Osteoblast (primary cell): ENCODE results near the gene ADGRA3. TPM values are rescaled to one million over a fixed set of nuclear protein-coding genes. Genes with fewer than 3 reads are reported as not detected.

ENCODE experiments used
- DNase-seq: peaks from one replicate; pipeline ENCODE4 v3.0.0; 2011; ENCODE audit warnings: low spot score, mixed read lengths; ENCODE audit not compliant: insufficient read length; ENCODE audit errors: missing footprints
- H2AFZ ChIP-seq: 2 replicates; pipeline ENCODE4 v1.6.0; 2011; ENCODE audit warnings: mild to moderate bottlenecking, low read length
- H3K27ac ChIP-seq: 2 replicates; pipeline ENCODE4 v1.5.1; 2011; ENCODE audit warnings: mild to moderate bottlenecking, low read depth, low read length, moderate library complexity
- H3K27me3 ChIP-seq: 2 replicates; pipeline ENCODE4 v1.6.0; 2012; ENCODE audit warnings: mild to moderate bottlenecking, control low read depth, inconsistent platforms, low read length, moderate library complexity; ENCODE audit not compliant: insufficient read depth
- H3K36me3 ChIP-seq: 2 replicates; pipeline ENCODE4 v1.5.1; 2011; ENCODE audit warnings: mild to moderate bottlenecking, low read length, control low read depth, moderate library complexity; ENCODE audit not compliant: insufficient read depth
- H3K4me1 ChIP-seq: 2 replicates; pipeline ENCODE4 v1.5.1; 2011; ENCODE audit warnings: mild to moderate bottlenecking, low read length, control low read depth, moderate library complexity; ENCODE audit not compliant: insufficient read depth
- H3K4me2 ChIP-seq: 2 replicates; pipeline ENCODE4 v1.6.0; 2011; ENCODE audit warnings: mild to moderate bottlenecking, low read length; ENCODE audit not compliant: insufficient read depth
- H3K4me3 ChIP-seq: fragments of 200-600 bp; sonication (generic); 3 replicates; pipeline ENCODE4 v1.5.1; 2012; ENCODE audit warnings: mild to moderate bottlenecking, low read length, inconsistent platforms; ENCODE audit not compliant: insufficient read depth
- H3K79me2 ChIP-seq: 2 replicates; pipeline ENCODE4 v1.6.0; 2012; ENCODE audit warnings: mild to moderate bottlenecking, low read length, control low read depth, inconsistent platforms; ENCODE audit not compliant: insufficient read depth
- H3K9me3 ChIP-seq: 2 replicates; pipeline ENCODE4 v1.5.1; 2011; ENCODE audit warnings: low read depth, low read length, control low read depth
- H4K20me1 ChIP-seq: 2 replicates; pipeline ENCODE4 v1.6.0; 2012; ENCODE audit warnings: mild to moderate bottlenecking, low read length, control low read depth; ENCODE audit not compliant: insufficient read depth
- total RNA-seq: library from RNA; depleted of rRNA; stranded (reverse); fragments of >200 nt; gene quantifications from 2 replicates; pipeline ENCODE4 v1.2.3, GENCODE V29; 2012
- TF ChIP-seq, protein P1 (sequence below): IDR thresholded peaks from 2 replicates; pipeline ENCODE4 v1.5.1; 2011; ENCODE audit warnings: mild to moderate bottlenecking, low read depth, low read length, moderate library complexity; ENCODE audit errors: extremely low read depth

The ADGRA3 gene
- total RNA-seq, 1 donor: 25.3 TPM

DNA sequence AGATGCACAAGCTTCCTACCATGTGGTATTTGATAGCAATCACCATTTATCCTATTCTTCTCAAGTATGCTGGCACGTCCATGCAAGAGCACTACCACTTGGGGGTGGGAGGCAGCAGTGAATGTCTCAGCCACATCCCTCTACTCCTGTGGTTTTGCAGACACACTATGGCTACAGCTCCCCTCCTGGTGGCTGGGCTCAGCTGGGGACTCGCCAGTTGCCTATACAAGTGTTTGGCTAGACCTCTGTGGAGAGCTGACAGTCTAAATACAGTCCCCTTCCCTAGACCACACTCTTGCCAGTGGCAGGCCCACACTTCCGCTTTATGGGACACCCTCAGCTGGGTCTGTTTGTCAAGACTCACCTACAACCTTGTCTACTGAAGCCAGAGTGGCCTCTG lies 53.2 kb downstream of the ADGRA3 start:
- no peak overlapping the region for H3K4me3 ChIP-seq
- H3K27ac ChIP-seq: no peak overlapping the region
- H4K20me1 ChIP-seq: no peaks in the 10 kb centered on the region
- TF ChIP-seq, protein P1, sequence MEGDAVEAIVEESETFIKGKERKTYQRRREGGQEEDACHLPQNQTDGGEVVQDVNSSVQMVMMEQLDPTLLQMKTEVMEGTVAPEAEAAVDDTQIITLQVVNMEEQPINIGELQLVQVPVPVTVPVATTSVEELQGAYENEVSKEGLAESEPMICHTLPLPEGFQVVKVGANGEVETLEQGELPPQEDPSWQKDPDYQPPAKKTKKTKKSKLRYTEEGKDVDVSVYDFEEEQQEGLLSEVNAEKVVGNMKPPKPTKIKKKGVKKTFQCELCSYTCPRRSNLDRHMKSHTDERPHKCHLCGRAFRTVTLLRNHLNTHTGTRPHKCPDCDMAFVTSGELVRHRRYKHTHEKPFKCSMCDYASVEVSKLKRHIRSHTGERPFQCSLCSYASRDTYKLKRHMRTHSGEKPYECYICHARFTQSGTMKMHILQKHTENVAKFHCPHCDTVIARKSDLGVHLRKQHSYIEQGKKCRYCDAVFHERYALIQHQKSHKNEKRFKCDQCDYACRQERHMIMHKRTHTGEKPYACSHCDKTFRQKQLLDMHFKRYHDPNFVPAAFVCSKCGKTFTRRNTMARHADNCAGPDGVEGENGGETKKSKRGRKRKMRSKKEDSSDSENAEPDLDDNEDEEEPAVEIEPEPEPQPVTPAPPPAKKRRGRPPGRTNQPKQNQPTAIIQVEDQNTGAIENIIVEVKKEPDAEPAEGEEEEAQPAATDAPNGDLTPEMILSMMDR: no peak
- H3K27me3 ChIP-seq: no peaks in the 10 kb centered on the region
- no peaks in the 10 kb centered on the region for H3K4me1 ChIP-seq
- peak; percentile 11 for DNase-seq
- H2AFZ ChIP-seq: no peak overlapping the region
- H3K9me3 ChIP-seq: no peaks in the 10 kb centered on the region
- no peaks in the 10 kb centered on the region for H3K79me2 ChIP-seq
- no peak overlapping the region for H3K4me2 ChIP-seq
- H3K36me3 ChIP-seq: no peaks in the 10 kb centered on the region

DNA sequence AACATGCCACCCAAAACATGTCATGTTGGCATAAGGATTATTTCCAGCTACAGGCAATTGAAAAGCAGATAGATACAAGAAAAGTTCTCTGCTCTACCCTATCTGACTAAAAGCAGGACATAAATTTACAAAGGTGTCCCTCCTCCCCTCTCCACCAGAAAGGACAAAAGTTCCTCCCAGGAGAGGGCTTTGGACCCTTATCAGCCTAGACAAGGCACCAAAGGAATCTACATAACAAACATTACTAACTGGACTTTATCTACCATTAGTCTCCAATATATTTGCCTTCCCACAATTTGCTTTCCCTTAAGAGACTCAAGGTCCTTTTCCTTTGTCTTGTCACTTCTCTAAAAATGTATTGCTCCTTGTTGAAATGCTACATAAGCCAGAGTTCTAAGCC lies 55.6 kb downstream of the ADGRA3 start:
- H3K9me3 ChIP-seq: no peaks in the 10 kb centered on the region
- no peaks in the 10 kb centered on the region for H3K4me1 ChIP-seq
- no peak overlapping the region for H2AFZ ChIP-seq
- no peaks in the 10 kb centered on the region for H4K20me1 ChIP-seq
- no peak overlapping the region for H3K4me2 ChIP-seq
- H3K27me3 ChIP-seq: no peaks in the 10 kb centered on the region
- no peaks in the 10 kb centered on the region for H3K79me2 ChIP-seq
- DNase-seq: no peak
- no peak overlapping the region for H3K27ac ChIP-seq
- TF ChIP-seq, protein P1: no peak
- no peaks in the 10 kb centered on the region for H3K36me3 ChIP-seq
- no peak overlapping the region for H3K4me3 ChIP-seq

DNA sequence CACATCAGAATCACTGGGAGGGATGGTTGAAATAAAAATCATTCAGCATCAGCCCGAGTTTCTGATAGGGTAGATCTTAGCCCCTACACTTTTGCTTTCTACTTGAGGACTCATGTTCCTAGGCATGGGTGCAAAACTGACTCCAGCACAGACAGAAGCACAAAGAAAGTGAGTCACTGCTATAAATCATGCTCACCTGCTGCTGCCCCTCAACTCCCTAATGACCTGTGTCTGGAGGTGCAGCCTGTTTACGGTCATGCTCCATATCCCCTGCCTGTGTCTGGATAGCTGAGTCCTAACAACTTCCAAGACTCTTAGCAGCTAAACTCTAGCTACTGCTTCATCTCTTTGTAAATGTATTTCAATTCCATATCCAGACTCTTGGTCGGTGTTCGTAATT lies 57.8 kb downstream of the ADGRA3 start:
- Histone ChIP-seq H2AFZ (no peak overlapping the region), H3K9me3 (no peaks in the 10 kb centered on the region), H3K27me3 (no peaks in the 10 kb centered on the region), H3K27ac (no peak overlapping the region), H3K36me3 (no peaks in the 10 kb centered on the region), H4K20me1 (no peaks in the 10 kb centered on the region), H3K4me3 (no peak overlapping the region), H3K4me2 (no peak overlapping the region), H3K4me1 (no peaks in the 10 kb centered on the region), H3K79me2 (no peaks in the 10 kb centered on the region)
- no peak for DNase-seq
- TF ChIP-seq, protein P1: no peak

DNA sequence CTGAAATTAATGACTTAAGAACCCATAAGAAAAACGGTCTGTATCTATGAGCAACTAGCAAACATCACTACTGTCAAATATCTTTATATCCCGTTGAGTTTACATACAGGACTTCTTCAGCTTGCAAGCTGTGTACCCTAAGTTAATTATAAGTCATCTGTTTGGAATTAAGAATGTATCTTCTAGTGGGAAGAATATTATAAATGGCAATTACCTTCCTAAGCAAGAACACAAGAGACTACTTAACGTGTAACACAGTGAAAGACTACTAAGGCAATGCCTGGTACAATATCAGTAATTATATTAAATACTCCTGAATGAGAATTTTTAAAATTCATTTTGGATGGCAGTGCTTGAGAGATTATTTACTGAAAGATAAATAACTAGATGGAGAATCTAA lies 58.5 kb downstream of the ADGRA3 start:
- peak; percentile 32 for DNase-seq
- Histone ChIP-seq H3K79me2 (no peaks in the 10 kb centered on the region), H4K20me1 (no peaks in the 10 kb centered on the region), H3K27ac (no peak overlapping the region), H3K4me1 (no peaks in the 10 kb centered on the region), H3K4me2 (no peak overlapping the region), H2AFZ (no peak overlapping the region), H3K4me3 (no peak overlapping the region), H3K27me3 (no peaks in the 10 kb centered on the region), H3K36me3 (no peaks in the 10 kb centered on the region), H3K9me3 (no peaks in the 10 kb centered on the region)
- TF ChIP-seq, protein P1: no peak
